HUDEP-2 (cell line): Measurements from ENCODE around the gene ANKMY1.
A peak's percentile ranks its signal among the peaks of the same experiment; 100 is the strongest.

Experiments
- DNase-seq, 76 experiments: peaks; one replicate each; lab custom pipeline; 2025; ENCODE audit not compliant: unreplicated experiment in 76 of 76; lab: John Stamatoyannopoulos, UW

The ANKMY1 gene

DNA sequence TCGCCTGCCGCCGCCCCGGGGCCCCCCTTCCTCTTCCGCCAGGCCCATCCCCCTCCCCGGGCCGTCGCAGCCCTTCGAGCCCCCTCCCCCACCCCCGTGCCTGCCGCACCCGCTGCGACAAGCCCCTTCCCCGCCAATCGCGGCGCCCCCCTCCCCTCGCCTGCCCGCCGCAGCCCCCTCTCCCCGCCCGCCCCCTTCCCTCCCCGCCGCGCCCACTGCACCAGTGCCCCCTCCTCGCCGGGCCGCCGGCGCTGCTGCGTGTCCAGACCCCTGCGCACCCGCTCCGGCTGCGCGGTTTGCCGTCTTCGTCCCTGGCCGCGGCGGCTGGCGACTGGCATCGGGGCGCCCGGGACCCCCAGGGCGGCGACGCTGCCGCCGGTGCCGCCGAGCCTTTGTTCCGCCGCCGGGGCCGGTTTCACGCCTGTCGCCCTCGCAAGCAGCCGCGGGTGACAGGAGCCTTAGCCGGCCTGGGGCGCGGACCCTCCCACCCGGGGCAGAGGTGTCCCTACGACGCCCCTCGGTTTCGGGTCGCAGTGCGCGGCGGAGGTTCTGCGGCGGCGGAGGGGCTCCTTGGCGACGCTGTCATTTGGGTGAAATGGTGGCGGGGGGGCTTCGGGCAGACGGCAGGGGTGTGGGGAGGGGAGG is 104.2 kb downstream of the ANKMY1 start:
- no peak for DNase-seq

DNA sequence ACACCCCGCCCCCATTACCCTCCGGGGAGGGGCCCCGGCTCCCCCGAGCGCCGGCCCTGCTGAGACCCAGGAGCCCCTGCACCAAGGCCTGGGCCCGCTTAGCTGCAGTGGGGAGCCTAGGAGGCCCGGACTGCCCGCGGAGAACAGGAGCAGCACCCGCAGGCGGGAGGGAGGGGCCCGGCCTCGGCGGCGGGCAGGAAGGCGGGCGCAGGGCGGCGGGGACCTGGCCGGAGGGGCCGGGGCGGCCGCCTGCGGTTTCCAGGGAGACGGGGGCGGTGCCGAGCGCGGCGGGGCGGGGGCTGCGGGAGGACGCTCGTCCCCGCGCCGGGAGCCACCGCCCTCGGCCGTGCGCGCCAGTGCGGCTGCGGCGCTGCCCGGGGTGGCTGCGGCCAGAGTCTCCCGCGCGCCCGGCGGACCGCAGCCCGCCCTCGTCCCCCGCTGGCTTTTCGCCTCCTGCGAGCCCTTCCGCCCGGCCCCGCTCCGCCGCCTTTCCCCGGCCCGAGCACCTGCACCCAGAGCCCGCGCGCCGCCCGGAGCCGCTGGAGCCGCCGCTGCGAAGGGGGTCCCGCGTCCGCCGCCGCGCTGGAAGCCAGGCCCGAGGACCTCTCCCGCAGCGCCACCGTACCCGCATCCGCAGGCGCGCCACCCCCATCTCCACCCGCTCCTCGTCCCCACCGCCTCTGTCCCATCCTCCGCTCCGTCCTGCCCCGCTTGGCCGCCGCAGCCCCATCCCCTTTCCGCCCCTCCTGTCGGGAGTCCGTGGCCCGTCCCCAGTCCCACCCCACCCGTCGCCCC is 105.1 kb downstream of the ANKMY1 start:
- peak in 23 of 76 experiments; percentile 4 to 48 (median 28) for DNase-seq

DNA sequence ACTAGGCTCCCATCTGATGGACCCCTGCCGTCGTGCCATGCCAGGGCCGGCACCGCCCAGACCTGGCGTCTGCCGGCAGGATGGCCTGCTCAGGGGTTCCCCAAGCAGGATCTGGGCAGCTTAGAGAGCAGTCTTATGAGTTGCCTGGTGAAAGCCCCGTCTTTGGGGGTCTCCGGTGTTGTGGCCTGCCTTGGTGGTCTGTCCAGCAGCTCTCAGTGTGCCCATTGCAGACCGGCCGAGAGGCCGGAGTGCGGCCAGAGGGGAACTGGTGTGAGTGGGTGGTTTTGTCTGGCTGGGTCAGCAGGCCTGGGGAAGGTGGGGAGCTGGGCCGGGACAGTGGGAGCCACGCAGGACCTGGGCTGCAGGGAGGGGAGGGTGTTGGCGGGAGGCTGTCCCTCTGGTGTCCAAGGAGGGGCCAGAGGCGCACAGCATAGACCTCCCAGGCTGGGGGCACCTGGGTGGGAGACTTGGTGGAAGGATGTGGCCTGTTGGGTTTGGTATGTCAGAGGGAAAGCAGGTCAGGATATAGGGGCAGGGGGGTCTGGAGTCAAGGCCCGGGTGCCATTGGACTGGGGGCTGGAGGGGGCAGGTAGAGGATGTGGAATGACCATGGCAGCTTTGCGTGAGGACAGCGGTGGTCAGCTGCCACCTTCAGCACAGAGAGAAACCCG is 105.9 kb downstream of the ANKMY1 start:
- no peak for DNase-seq

GRCh38 chr2:240451108-240451611 is 106.6 kb downstream of the ANKMY1 start:
- no peak for DNase-seq

GRCh38 chr2:240450532-240451107 is 107.2 kb downstream of the ANKMY1 start:
- no peak for DNase-seq

DNA sequence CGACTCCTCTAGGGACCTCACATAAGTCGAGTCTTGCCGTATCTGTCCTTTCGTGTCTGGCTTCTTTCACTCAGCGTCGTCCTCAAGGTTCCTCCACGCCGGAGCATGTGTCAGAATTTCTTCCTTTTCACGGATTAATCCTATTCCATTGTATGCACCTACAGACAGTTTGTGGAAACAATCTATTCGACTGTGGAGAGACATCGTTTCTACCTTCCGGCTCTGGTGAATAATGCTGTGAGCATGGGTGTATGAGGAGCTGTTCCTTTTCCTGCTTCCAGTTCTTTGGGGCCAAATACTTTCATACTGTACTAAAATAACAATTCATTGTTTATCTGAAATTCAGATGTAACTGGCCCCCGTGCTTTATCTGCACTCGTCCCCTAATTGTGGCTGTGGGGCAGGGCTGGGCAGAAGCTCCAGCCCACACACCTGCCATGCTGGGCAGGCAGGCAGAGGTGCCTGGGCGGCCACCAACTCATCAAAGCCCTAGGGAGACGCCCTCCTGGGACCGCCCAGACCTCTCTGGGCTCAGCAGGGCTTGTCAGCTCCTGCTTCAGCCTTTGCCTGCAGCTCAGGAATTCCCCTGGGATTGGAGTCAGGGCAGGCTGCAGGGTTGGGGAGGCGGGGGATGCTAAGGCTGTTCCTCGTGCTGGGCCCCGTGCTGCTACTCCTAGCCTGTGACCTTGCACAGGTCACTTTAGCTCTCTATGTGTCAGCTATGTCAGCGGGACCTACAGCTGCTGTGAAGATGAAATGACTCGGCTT is 107.8 kb downstream of the ANKMY1 start:
- DNase-seq: no peak

DNA sequence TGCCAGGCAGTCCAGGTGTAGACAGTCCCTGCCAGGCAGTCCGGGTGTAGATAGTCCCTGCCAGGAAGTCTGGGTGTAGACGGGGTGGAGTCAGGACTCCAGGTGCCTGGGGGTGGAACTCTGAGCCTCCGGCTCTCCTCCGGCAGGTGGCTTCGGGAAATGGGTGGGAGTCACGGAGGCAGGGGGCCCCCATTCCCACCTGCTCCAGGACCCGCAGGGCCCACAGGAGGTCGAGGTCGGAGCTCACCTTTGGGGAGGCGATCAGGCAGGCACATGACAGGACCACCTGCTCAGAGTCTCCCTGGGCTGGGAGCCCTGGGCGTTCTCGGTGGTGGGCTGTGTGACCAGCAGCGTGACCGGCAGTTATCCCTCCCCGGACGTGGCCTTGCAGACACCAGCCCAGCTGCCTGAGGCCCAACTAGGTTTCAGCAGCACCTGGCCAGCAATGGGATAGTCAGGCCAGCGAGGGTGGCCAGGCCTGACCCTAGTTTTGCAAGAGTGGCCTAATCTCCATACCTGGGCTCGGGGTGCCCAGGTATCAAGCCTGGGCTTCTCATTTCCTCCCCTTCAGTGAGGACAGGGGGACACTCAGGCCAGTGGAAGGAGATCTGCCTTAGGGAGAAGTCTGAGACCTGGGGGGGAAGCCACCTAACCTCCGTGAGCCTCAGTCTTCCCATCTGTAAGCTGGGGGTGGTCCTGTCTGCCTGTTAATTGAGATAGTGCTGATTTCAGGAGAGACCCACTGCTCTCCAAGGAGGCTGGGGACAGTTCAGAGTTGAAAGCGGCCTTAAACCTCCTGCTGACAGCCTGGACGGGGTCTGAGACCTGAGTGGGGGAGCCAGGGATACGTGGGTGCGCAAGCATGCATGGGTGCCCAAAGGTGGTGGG is 109.2 kb downstream of the ANKMY1 start:
- DNase-seq: no peak

DNA sequence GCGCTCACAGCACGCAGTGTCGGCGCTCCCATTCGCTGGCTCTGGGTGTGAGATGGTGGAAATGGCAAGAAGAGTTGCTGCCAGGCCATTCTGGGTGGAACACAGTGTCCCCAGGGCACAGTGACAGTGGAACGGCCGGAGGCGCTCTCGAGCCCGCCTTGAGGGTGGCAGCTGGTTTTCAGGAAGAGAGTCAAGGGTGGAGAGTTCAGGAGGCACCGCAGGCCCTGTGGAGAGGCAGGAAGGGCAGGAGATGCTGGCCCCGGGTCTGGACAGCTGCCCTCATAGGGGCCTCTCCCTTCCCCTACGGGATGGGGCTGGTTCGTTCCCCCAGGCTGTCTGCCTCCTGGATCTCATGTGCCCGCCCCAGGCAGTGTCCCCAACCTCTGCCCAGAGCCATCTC is 109.9 kb downstream of the ANKMY1 start:
- no peak for DNase-seq

DNA sequence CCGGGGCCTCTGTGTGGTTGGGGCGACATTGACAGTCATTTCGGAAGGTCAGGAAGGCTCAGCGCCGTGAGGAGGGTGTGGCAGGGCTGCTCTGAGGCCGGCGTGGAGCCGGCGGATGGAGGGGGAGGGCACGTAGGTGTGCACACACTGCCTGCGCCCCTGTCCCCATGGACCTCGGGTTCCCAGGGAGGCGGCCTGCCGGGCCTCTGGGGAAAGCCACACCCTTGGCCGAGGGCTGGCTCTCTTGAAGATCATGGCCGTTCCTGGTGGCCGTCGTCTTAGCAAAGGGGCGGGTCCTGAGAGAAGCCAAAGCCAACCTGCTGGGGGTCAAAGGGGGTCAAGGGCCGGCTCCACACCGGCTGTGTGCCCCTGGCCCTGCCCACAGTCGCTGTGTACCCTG is 110.5 kb downstream of the ANKMY1 start:
- no peak for DNase-seq

DNA sequence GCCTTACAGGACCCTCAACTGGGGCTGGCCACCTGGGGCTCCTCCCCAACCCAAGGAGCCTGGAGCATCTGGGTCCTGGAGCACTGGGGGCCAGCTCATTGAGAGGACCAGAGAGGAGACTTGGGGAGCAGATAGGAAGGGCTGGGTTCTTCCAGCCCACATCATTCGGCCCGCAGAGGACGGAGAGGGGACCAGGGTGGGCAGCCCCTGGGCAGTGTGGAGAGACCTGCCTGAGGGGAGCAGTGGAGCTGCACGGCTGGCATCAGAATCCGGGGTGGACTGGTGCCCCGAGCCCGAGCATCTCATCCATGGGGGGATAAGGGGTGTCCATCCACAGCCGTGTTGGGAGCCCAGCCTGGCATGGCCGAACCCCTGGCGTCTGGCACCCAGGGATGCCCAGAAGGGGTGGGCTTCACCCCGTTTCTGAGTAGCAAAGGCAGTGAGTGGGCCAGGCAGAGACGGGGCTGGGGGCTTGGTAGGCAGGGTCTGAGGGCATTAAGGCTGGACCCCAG is 111.1 kb downstream of the ANKMY1 start:
- no peak for DNase-seq

DNA sequence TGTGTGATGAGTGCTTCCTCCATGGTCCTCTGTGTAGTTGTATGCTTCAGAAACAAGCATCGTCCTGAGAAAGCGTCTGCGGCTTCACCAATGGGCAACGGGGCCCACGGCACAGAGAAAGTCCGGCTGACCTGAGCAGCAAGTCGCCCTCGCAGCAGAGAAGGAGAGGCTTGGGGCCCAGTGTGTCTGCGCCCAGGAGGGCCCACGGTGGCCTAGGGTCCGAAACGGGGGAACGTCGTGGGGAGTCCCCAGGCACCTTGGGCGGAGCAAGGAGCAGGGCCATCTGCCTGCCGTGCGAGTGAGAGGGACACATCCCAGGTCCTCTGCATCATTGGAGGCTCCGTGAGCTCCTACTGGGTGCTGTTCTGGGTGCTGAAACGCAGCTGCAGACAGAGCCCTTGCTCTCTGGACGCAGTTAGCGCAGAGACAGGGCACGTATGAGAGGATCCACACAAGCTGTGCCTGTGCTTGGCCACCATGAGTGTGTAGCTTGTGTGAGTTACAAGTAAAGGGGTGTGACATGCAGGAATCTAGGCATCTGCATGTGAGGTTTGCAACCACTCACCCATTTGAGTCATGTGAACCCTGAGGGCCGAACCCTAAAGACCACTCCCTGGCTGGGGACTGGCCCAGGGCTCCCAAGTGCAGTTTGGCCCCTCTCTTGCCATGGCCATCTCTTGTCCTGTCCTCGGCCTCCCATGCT is 111.7 kb downstream of the ANKMY1 start:
- no peak for DNase-seq

GRCh38 chr2:240444464-240444863 is 113.3 kb downstream of the ANKMY1 start:
- DNase-seq: no peak

DNA sequence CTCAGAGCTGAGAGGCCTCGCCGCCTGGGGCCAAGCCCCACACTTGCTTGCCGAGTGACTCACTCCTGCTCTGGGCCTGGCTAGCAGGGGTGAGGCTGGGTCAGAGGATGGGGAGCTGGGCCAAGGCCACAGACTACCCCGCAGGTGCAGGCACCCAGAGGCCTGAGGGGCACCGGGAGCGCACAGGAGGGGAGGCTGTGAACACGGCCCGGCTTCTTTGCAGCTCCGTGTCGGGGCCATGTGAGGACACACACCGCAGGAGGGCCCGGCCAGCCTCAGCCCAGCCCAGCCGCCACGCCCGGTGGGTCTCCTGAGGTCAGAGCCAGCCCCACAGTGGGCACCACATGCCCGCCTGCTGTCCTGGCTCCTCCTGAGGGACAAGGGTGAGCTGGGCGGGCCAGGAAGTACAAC is 113.9 kb downstream of the ANKMY1 start:
- DNase-seq: no peak

GRCh38 chr2:240442891-240443715 is 114.7 kb downstream of the ANKMY1 start:
- no peak for DNase-seq

GRCh38 chr2:240441993-240442411 is 115.8 kb downstream of the ANKMY1 start:
- no peak for DNase-seq

- no peak for DNase-seq
These were observed 116.3 kb downstream of the ANKMY1 start for GRCh38 chr2:240441326-240441992.

DNA sequence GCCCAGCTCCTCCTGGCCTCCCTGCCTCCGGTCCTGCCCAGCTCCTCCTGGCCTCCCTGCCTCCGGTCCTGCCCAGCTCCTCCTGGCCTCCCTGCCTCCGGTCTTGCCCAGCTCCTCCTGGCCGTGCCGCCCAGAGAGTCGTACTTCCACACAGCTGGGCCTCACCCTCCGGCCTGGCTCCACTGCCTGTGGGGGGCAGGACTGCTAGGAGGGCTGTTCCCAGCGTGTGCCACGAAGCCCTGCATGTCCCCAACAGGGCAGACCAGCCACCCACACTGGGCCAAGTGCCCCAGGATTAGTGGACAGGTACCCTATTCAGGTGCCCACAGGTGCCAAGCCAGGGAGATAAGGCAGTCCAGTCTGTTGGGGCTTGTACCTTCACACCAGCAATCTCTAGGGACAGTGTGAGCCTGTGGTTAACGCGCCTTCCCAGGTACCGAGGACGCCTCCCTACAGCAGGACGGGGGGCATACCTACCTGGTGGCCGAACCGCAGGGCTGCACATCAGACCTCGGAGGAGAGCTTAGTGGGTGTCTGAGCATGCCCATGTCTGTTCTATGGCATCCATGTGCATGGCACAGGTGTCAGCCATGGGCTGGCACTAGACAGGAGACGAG is 117.0 kb downstream of the ANKMY1 start:
- DNase-seq: no peak
